Measurements from ENCODE around the gene MAGOH.

MAGOH gene

DNA sequence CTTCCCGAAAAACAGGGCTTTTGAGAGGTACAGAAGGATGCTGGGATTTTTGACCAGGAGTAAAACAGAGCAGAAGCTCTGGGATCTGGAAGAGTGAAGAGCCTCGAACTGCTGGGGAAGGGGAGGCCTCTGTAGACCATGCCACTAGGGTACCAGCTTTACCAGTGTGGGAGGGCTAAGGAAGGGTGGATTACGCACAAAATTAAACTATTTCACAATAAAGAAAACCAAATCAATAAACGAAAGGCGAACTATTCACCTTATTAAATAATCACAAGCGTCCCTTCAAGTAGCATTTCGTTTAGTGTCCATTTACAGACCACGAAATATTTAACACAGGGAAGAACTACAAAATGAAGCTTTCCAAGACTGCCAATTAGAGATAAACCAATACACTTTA, 18.6 kb downstream of the MAGOH start:
- peak overlapping the region; percentile 60 for H3K27ac ChIP-seq (ENCODE audit: poor library complexity, severe bottlenecking)

DNA sequence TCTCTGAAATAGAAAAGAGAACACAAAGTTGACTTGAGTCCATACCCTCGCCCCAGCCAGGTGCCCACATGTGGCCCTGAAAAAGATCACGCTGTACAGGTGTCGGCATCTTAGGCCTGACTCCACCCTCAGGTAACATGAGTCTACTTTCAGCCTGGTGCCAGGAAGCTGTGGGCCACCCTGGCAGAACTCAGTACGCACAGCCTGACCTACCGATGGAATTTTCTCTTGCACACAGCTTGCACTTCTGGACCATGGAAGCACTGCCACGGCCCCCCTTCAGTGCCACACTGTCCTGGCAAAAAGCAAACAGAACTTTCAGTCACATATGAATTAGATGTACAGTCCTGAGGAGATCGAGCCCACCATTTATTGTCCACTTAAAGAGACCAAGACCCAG, 20.1 kb downstream of the MAGOH start:
- Histone ChIP-seq H3K36me3 (ENCODE audit: low read depth) (peaks cover 36% of the 10 kb centered on the region), H3K27me3 (ENCODE audit: insufficient read depth, poor library complexity, severe bottlenecking) (no peaks in the 10 kb centered on the region), H3K4me1 (ENCODE audit: insufficient read depth, poor library complexity, severe bottlenecking) (peaks cover 4% of the 10 kb centered on the region), H3K27ac (ENCODE audit: poor library complexity, severe bottlenecking) (no peak overlapping the region), H3K4me3 (ENCODE audit: severe bottlenecking) (no peak overlapping the region), H3K9me3 (ENCODE audit: severe bottlenecking) (no peaks in the 10 kb centered on the region)
- no peak for TF ChIP-seq CTCF (IDR thresholded peaks at IDR 0.05; ENCODE audit: poor library complexity, severe bottlenecking)
- ATAC-seq (ENCODE audit: low read depth) (no peak), DNase-seq (ENCODE audit: low spot score) (no peak)

More for the DNA sequence above, 18.6 kb downstream of the MAGOH start:
- TF ChIP-seq CTCF (IDR thresholded peaks at IDR 0.05; ENCODE audit: poor library complexity, severe bottlenecking): no peak
- DNase-seq (ENCODE audit: low spot score) (no peak), ATAC-seq (ENCODE audit: low read depth) (no peak)
- peaks cover 4% of the 10 kb centered on the region for H3K4me1 ChIP-seq (ENCODE audit: insufficient read depth, poor library complexity, severe bottlenecking)
- H3K36me3 ChIP-seq (ENCODE audit: low read depth): peaks cover 21% of the 10 kb centered on the region
- peak overlapping the region; percentile 78 for H3K4me3 ChIP-seq (ENCODE audit: severe bottlenecking)
- H3K9me3 ChIP-seq (ENCODE audit: severe bottlenecking): no peaks in the 10 kb centered on the region
- no peaks in the 10 kb centered on the region for H3K27me3 ChIP-seq (ENCODE audit: insufficient read depth, poor library complexity, severe bottlenecking)

DNA sequence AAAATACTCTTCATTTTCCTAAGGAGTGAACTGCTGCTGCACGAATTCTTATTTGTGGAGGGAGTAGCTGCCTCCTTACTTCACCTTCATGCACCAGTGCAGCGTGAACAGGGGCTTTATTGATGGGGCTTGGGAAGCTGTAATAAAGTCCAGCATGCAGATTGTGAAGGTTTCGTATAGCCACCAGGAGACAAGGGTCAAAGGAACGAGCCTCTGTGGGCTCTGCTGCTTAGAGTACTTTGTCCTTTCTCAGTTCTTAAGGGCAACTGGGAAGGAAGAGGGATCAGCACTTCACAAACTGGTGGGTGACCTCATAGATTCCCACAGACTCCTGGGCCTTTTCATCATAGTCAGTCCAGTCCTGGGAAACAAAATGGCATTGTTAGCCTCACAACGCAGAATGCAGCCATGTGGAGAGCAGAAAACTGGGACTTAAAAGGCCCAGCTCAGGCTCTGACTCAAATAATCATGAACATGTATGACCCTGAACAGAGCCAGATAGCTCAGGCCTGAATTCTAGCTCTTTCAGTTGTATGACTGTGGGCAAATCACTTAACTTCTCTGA, 23.9 kb downstream of the MAGOH start:
- Histone ChIP-seq H3K27me3 (ENCODE audit: insufficient read depth, poor library complexity, severe bottlenecking) (no peaks in the 10 kb centered on the region), H3K4me3 (ENCODE audit: severe bottlenecking) (no peak overlapping the region), H3K27ac (ENCODE audit: poor library complexity, severe bottlenecking) (no peak overlapping the region), H3K4me1 (ENCODE audit: insufficient read depth, poor library complexity, severe bottlenecking) (no peaks in the 10 kb centered on the region), H3K9me3 (ENCODE audit: severe bottlenecking) (no peaks in the 10 kb centered on the region), H3K36me3 (ENCODE audit: low read depth) (peaks cover 56% of the 10 kb centered on the region)
- ATAC-seq (ENCODE audit: low read depth) (no peak), DNase-seq (ENCODE audit: low spot score) (no peak)
- no peak for TF ChIP-seq CTCF (IDR thresholded peaks at IDR 0.05; ENCODE audit: poor library complexity, severe bottlenecking)

DNA sequence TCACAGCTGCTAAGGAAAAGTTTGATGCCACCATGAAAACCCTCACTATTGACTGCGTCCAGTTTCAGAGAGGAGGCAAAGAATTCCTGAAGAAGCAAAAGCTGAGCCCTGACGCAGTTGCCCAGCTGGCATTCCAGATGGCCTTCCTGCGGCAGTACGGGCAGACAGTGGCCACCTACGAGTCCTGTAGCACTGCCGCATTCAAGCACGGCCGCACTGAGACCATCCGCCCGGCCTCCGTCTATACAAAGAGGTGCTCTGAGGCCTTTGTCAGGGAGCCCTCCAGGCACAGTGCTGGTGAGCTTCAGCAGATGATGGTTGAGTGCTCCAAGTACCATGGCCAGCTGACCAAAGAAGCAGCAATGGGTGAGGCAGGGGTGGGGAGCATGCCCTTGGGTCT, 27.4 kb downstream of the MAGOH start:
- Histone ChIP-seq H3K36me3 (ENCODE audit: low read depth) (peaks cover 66% of the 10 kb centered on the region), H3K27me3 (ENCODE audit: insufficient read depth, poor library complexity, severe bottlenecking) (no peaks in the 10 kb centered on the region), H3K27ac (ENCODE audit: poor library complexity, severe bottlenecking) (no peak overlapping the region), H3K4me3 (ENCODE audit: severe bottlenecking) (no peak overlapping the region), H3K9me3 (ENCODE audit: severe bottlenecking) (no peaks in the 10 kb centered on the region), H3K4me1 (ENCODE audit: insufficient read depth, poor library complexity, severe bottlenecking) (no peaks in the 10 kb centered on the region)
- ATAC-seq (ENCODE audit: low read depth) (no peak), DNase-seq (ENCODE audit: low spot score) (no peak)
- TF ChIP-seq CTCF (IDR thresholded peaks at IDR 0.05; ENCODE audit: poor library complexity, severe bottlenecking): no peak

GRCh38 chr1:53210352-53210751, 28.0 kb downstream of the MAGOH start:
- Histone ChIP-seq H3K27me3 (ENCODE audit: insufficient read depth, poor library complexity, severe bottlenecking) (no peaks in the 10 kb centered on the region), H3K4me3 (ENCODE audit: severe bottlenecking) (no peak overlapping the region), H3K27ac (ENCODE audit: poor library complexity, severe bottlenecking) (no peak overlapping the region), H3K9me3 (ENCODE audit: severe bottlenecking) (no peaks in the 10 kb centered on the region), H3K36me3 (ENCODE audit: low read depth) (peaks cover 70% of the 10 kb centered on the region), H3K4me1 (ENCODE audit: insufficient read depth, poor library complexity, severe bottlenecking) (no peaks in the 10 kb centered on the region)
- ATAC-seq (ENCODE audit: low read depth) (no peak), DNase-seq (ENCODE audit: low spot score) (no peak)
- TF ChIP-seq CTCF (IDR thresholded peaks at IDR 0.05; ENCODE audit: poor library complexity, severe bottlenecking): no peak
